Breast epithelium (tissue), 3 donors: ENCODE results near the gene MGAT5.

ENCODE experiments used
- POLR2A ChIP-seq: fragments of 450-650 bp; IDR thresholded peaks from one replicate; pipeline ENCODE4 v1.6.1; 2016; ENCODE audit warnings: antibody characterized with exemption, mild to moderate bottlenecking, moderate library complexity
- POLR2AphosphoS5 ChIP-seq, 3 donors: sonication (generic); formaldehyde crosslinking; IDR thresholded peaks; one replicate each; pipeline ENCODE4 v1.6.1; 2017; ENCODE audit warnings: antibody characterized with exemption in 3 of 3
- TF ChIP-seq, protein P1 (sequence below), 3 donors: fragments of 450-650 bp; IDR thresholded peaks; one replicate each; pipeline ENCODE4 v1.5.1; 2016 to 2017; ENCODE audit warnings: antibody characterized with exemption in 3 of 3, mild to moderate bottlenecking in 3 of 3, moderate library complexity in 3 of 3

DNA sequence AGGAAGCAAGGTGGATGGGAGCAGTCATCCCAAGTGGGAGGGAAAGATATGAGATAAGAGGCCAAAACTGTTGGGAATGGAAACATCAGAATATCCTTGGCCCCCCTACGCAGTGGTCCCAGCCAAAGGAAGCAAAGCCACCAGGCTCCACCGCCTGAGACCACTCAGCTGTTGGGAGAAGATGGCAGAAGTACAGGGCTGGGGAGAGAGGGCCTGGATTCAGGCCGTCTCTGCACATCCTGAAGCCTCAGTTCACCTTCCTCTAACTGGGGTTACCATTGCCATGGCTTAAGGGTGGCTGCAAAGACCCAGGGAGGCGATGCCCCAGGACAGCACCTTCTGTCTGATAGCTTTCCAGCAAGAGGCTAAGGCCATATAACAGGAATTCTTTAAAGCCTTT lies 193.8 kb downstream of the MGAT5 start:
- TF ChIP-seq, protein P1, sequence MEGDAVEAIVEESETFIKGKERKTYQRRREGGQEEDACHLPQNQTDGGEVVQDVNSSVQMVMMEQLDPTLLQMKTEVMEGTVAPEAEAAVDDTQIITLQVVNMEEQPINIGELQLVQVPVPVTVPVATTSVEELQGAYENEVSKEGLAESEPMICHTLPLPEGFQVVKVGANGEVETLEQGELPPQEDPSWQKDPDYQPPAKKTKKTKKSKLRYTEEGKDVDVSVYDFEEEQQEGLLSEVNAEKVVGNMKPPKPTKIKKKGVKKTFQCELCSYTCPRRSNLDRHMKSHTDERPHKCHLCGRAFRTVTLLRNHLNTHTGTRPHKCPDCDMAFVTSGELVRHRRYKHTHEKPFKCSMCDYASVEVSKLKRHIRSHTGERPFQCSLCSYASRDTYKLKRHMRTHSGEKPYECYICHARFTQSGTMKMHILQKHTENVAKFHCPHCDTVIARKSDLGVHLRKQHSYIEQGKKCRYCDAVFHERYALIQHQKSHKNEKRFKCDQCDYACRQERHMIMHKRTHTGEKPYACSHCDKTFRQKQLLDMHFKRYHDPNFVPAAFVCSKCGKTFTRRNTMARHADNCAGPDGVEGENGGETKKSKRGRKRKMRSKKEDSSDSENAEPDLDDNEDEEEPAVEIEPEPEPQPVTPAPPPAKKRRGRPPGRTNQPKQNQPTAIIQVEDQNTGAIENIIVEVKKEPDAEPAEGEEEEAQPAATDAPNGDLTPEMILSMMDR (IDR thresholded peaks at IDR 0.05): no peak
- TF ChIP-seq POLR2A (no peak), POLR2AphosphoS5 (IDR thresholded peaks at IDR 0.05) (no peak)
